GM18526 (cell line): ENCODE measurements around the gene WDFY4.

Experiments
- POLR2A ChIP-seq: IDR thresholded peaks from 3 replicates; pipeline ENCODE4 v1.6.1; 2011; ENCODE audit not compliant: insufficient read length; ENCODE audit errors: extremely low read depth

Gene WDFY4

DNA sequence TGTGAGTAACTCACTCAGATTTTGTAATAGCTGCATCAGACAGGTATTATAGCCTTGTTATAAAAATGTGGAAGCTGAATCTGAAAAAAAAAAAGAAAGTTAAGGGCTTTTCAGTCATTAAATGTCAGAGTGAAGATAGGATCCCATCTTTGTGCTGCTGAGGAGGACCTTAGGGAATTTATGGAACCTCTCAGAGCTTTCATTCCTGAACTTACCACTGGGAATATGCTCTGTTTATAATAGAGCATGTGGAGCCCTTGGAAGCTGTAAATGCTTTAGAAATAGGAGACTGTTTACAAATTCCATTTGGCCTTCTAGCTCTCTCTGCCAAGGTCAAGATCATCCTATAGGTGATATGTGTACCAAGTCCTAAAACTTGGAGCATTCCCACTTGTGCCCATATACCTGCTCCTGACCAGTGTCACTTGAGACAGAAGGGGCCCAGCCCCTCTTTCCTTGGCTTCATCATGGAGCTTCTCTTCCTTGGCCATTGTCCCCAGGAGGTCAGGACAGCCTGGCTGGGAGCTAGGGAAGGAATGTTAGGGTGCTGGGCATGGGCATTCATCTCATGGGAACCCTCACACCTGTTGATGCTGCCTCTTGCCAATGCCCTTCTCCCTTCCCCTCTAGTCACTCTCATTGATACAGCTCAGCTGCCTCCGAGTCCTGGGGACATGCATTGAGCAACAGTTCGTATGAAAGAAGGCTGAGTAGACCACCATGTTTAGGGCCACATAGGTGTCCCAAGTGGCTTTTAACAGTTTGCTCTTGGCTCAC lies 149.7 kb downstream of the WDFY4 start:
- TF ChIP-seq POLR2A, result no peak

DNA sequence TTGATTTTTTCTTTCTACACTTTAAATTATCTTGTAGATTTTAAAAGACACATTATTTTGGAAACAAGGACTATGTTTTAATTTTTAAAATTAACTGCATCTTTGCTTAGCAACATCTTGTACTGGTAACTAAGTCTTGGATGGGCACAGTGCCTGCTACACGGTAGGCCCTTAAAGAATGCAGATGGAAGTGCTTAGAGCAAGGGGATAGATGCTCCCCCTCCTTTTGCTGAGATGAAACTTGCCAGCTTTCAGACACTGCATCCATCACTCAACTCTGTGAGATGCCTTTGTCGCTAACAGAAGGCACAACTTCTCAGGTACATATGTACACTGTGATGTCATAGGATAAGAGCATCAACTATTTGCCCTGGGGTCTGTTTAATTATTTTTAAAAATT lies 151.1 kb downstream of the WDFY4 start:
- TF ChIP-seq POLR2A, result no peak

DNA sequence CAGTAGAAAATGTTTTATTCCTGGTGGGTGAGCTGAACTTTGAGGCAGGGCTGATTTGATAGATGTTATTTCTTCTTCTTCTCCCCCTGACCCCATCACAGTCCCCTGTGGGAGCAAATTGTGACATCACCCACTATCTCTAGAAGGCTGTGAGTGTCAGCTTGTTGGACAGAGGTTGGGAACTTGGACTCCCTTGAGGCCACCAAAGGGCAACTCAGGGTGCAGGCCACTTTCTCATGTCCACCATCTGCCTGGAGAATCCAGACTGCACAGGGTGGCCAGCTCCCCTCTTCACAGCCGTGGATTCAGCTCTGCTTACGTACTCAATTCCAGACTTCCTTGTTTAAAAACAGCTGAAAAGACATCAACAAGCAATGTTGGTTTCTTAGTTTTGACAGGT lies 151.9 kb downstream of the WDFY4 start:
- no peak for TF ChIP-seq POLR2A

DNA sequence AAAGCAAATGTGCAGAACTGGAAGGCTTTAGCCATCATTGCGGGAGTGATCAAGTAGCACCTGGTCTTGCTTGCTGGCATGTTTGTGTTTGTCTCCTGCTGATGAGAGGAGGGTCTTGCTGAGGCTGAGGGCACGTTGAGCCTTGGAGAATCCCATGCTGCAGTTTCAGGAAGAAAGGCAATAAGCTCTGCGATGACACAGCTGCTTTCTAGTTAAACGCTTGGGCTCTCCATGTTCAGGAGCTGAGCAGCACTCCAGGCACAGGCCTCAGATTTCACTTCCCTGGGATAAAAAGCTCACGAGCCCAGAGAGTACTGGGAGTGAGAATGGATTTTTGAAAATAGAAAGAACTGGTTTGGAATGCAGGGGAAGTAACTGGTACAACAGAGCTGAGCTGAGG lies 154.2 kb downstream of the WDFY4 start:
- no peak for TF ChIP-seq POLR2A

DNA sequence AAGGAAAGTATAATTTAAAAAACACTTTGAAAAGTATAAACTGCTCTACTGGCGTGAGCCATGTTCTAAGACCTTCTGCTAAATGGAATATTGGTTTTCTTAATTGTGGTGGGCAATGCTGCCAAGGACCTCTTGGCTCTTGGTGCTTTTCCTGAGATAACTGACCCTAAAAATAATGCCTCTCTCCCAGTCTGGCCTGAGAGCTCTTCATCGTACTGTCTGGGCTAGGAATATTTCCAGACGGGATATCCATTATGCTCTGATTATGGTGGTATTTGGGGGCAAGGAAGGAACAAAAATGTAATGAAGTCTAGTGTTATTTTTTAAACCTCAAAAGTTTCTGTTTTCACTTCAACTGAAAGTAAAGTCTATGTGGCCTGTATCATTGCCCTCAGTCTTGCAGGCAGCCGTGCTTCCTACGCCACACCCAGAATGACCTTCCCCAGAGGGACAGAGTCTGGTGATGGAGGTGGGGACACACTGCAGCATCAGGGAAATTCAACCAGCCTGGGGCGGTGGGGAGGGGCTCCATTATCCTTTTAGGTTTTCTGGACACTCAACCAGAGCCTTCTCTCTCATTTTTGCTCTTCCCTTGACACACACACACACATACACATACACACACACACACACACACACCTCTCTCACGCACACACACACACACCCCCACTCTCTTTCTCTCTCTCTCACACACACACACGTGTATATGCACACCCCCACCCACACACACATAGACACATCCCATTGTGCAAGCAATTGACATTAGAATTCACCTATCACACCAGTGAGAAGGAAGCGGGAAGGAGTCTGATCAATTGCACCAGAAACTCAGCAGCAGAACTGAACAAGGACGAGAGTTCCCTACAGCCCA lies 155.4 kb downstream of the WDFY4 start:
- no peak for TF ChIP-seq POLR2A

DNA sequence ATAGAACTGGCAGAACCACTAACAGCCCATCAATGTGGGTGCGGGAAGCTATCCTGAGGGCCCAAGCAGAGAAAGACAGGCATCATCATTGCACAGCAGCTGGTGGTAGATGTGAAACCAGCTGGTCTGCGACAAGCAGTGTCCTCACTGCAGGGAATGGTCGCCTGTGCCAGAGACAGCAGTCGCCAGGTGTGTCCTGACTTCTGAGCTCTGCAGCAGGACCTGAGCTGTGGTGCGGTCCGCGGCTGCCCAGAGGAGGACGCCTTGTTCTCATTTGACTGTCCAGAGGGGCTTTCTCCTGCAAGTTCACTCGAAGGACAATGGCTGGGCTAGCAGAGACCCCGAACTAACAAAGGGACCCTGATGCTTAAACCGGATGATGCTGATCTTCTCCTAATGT lies 157.6 kb downstream of the WDFY4 start:
- no peak for TF ChIP-seq POLR2A

DNA sequence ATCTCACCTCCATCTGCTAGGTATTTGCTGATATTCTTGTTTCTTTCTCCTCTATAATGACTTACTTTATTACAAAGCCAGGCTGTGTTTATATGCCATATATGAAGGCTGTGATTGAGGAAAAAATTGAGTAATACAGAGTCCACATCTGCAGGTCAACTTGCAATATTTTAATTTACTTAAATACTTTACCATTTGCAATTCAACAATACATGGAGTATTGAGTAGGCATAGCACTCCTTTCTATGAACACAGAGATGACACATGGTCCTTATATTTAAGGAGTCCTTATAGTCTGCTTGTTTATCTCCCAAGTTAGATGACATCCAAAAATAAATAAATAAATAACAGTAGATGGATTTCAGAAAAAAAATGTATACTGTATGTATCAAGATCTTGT lies 158.5 kb downstream of the WDFY4 start:
- no peak for TF ChIP-seq POLR2A

DNA sequence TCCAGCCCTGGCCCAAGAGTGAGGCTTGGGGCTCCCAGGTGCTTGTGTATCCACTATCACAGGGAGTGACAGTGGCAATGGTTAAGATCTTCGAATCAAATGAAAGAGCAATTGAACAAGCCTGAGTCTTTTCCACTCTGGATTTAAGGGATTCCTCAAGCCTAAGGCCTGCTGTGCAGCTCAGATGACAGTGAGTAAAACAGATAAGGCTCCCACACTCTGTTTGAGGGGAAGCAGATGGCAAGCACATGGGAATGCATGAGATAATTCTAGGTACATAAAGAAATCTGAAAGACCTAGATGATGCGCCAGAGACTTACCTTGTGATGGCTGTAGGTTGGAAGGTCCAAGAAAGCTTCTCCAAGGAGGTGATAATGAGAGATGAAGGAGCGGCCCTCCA lies 159.9 kb downstream of the WDFY4 start:
- no peak for TF ChIP-seq POLR2A

DNA sequence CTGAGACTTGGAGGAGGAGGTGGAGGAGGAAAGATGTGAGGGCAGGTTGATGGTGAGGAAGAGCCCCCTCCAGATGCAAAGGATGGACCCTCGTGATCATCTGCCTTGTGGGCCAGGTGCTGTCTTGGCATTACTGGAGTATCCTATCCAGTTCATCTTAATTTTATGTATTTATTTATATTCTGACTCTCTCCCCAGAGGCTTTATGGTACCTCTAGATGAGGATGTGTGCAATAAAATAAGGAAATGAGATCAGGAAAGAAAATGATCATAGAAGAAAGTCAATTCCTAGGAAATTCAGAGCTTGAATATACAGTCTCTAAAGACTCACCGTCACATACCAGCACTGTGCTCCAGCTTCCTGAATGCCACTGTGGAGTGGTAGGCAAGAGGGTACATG lies 160.8 kb downstream of the WDFY4 start:
- no peak for TF ChIP-seq POLR2A

DNA sequence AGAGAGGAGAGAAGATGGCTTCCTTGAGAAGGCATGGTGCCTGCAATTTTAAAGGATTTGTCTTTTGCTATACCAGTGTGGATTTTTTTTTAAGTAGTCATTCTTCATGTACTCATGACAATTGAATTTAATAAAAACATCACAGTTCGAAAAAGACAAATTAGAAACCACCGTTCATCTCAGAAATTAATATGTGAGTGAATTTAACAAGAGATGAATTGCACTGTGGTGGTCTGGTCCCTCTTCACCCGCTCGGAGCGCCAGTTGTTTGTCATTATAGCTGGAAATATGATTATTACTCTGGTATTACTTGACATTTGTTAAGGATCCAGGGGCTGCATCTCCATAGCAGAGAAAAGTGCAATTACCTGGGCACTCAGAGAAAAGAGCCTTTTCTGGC lies 163.0 kb downstream of the WDFY4 start:
- TF ChIP-seq POLR2A, result no peak

DNA sequence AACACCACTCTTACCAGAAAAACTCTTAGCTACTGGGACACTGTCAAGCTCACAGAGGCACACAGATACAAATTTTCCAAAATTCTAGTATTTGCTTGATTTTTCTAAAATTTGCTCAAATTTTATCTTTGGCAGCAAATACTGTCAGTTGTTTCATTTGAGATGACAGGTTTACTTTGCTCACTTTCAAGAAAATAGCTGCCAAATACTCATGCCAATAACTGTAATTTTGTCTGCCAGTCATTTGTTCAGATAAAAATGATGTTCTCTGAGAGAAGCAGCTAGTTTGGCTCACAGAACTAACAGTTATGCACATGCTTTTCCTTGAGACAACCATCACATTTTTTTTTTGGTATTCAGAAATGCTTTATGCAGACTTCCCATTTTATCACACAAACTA lies 172.2 kb downstream of the WDFY4 start:
- TF ChIP-seq POLR2A, result no peak

DNA sequence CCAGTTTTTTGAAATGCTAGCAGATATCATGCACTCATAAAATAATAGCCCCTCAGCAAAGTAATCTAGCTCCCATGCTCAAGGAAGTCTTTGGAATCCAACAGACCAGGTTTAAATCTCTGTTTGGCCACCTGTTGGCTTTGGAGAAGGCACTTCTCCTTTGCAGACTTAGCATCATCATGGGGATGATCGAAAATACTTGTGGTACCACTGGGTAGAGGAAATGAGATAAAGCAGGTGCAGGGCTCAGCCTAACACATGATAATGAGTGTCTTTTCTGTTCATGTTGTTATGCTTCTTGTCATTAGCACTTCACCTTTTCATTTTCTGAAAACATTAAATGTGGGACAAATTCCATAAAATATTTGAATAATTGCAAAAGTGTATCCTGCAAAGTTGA lies 187.6 kb downstream of the WDFY4 start:
- no peak for TF ChIP-seq POLR2A

DNA sequence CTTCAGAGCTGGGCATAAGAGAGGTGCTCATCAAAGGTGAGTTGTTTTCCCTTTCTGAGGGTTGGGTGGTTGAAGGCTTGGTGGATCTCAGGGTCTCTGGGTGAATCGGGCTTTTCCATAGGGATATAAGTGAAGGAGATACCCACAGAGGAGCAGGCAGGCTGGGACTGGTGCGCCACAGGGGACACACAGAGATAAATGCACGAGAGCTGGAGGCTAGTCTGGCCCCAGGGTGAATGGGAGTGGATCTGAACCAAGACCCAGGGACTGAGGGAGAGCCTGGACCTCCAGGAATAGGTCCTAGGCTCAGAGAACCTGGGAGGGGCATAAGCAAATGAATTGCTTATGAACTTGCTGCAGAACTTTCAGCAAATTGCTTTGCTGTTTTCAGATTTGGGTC lies 193.4 kb downstream of the WDFY4 start:
- TF ChIP-seq POLR2A, result no peak

DNA sequence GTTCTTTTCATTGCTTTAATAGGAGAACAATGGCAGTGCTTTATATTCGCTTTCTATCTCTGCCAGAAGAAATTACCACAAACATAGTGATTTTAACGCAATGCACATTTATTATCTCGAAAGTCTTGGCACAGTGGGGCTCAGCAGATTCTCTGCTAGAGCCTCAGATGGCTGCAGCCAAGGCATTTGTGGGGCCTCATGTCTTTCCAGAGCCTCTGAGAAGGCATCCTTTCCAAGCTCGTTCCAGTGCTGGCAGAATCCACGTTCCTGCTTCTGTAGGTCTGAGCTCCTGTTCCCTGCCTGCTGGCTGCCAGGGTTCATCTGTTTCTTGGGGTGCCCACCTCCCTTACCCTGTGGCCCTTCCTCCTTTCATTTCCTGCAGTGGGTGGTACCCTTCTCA lies 194.8 kb downstream of the WDFY4 start:
- no peak for TF ChIP-seq POLR2A

DNA sequence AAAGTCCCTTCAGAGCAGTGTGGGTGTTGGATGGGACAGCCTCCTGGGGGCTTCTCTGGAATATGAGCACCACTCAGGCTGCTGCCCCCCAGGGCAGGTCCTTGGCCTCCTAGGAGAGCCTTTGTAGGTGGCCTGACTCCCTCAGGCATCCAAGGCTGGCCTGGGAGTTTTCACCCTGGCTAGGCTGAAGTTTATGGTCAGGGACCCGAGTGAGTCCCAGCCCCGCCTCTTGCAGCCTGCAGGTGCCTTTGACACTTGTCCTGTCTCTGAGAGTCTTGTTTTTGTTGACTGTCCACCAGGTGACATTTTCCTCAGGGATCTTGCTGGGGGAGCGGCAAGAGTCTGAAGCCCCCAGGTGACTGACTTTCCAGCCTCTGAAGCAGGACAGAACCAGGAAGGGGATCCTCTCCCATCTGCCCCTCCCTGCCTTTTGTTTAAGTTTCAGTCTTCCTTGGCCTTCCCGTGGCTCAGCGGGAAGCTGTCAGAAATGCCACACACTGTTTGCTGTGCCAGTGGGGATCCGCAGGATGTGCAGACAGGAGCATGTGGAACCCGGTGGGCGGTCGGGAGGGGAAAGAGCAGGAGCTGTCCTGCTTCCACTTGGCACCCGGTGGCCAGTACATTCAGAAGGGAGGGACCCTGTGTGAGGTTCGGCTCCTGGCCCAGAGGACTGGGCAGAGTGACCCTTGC lies 195.5 kb downstream of the WDFY4 start:
- TF ChIP-seq POLR2A, result no peak

DNA sequence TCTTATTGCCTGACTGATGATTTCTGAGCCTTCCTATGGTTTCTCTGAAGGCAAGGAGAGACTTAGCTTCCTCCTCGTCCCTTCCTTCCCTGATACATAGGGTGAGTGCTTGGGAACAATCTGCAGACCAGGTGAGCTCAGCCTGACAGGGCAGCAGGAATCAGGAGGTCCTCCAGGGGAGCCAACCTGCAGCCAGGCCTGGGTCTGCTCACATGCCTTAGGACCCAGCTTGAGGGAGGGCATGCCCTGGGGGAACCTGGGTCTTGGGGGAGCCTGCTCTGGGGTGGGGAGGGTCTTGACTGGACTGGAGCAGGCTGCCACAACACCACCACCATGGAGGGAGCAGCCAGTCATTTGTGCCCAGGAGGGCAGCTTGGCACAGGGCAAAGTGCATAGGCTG lies 197.3 kb downstream of the WDFY4 start:
- TF ChIP-seq POLR2A, result no peak
